ENCODE measurements around the gene FBLN1. TPM values are rescaled to one million over a fixed set of nuclear protein-coding genes. Genes with fewer than 3 reads are reported as not detected.
"Not testable (repeated sequence)": the region's sequence is repeated elsewhere in the genome, so short reads cannot be mapped to it uniquely, and the experiment has no call there.

The FBLN1 gene
- total RNA-seq, 2 donors from 2014 or later: 587 to 972 TPM

DNA sequence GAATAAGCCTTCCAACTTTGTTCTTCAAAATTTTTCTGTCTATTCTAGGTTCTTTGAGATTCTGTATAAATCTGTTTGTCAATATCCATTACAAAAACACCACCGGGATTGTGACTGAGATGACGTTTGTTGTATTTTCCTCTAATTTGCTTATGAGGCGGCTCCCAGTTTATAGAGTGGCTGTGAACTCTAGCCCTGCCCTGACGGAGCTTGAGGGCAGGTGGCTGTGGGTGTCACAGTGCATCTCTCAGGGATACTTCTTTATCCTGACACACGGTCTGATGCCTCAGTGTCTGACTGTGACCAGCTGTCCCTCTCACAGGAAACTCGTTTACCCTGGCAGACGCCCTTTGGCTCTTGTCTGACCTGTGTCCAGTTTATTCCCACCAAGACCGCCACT lies 115.3 kb downstream of the FBLN1 start:
- no peak overlapping the region for H3K4me3 ChIP-seq
- no peaks in the 10 kb centered on the region for H3K36me3 ChIP-seq
- TF ChIP-seq, protein P1, sequence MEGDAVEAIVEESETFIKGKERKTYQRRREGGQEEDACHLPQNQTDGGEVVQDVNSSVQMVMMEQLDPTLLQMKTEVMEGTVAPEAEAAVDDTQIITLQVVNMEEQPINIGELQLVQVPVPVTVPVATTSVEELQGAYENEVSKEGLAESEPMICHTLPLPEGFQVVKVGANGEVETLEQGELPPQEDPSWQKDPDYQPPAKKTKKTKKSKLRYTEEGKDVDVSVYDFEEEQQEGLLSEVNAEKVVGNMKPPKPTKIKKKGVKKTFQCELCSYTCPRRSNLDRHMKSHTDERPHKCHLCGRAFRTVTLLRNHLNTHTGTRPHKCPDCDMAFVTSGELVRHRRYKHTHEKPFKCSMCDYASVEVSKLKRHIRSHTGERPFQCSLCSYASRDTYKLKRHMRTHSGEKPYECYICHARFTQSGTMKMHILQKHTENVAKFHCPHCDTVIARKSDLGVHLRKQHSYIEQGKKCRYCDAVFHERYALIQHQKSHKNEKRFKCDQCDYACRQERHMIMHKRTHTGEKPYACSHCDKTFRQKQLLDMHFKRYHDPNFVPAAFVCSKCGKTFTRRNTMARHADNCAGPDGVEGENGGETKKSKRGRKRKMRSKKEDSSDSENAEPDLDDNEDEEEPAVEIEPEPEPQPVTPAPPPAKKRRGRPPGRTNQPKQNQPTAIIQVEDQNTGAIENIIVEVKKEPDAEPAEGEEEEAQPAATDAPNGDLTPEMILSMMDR (IDR thresholded peaks at IDR 0.05): no peak
- no peak for ATAC-seq (ENCODE audit: insufficient number of reproducible peaks, low FRiP score, low read depth)
- no peak overlapping the region for H3K27ac ChIP-seq
- H3K4me1 ChIP-seq (ENCODE audit: control insufficient read depth in 1 of 2, low read depth in 2 of 2): no peaks in the 10 kb centered on the region
- no peak for DNase-seq (ENCODE audit: low spot score)
- H3K27me3 ChIP-seq (replicated peaks; ENCODE audit: insufficient read depth): no peaks in the 10 kb centered on the region
- no peaks in the 10 kb centered on the region for H3K9me3 ChIP-seq

DNA sequence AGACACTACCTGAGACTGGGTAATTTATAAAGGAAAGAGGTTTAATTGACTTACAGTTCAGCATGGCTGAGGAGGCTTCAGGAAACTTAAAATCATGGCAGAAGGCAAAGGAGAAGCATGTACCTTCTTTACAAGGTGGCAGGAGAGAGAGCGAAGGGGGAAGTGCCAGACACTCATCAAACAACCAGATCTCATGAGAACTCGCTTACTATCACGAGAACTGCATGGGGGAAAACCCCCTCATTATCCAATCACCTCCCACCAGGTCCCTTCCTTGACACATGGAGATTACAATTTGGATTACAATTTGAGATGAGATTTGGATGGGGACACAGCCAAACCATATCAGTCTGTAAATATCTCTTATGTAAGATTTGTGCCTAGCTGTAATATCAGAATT lies 118.0 kb downstream of the FBLN1 start:
- Histone ChIP-seq H3K4me1 (ENCODE audit: control insufficient read depth in 1 of 2, low read depth in 2 of 2) (no peaks in the 10 kb centered on the region), H3K9me3 (no peaks in the 10 kb centered on the region), H3K4me3 (no peak overlapping the region), H3K27me3 (replicated peaks; ENCODE audit: insufficient read depth) (no peaks in the 10 kb centered on the region), H3K27ac (no peak overlapping the region), H3K36me3 (no peaks in the 10 kb centered on the region)
- TF ChIP-seq, protein P1 (IDR thresholded peaks at IDR 0.05): no peak
- ATAC-seq (ENCODE audit: insufficient number of reproducible peaks, low FRiP score, low read depth) (no peak), DNase-seq (ENCODE audit: low spot score) (no peak)

DNA sequence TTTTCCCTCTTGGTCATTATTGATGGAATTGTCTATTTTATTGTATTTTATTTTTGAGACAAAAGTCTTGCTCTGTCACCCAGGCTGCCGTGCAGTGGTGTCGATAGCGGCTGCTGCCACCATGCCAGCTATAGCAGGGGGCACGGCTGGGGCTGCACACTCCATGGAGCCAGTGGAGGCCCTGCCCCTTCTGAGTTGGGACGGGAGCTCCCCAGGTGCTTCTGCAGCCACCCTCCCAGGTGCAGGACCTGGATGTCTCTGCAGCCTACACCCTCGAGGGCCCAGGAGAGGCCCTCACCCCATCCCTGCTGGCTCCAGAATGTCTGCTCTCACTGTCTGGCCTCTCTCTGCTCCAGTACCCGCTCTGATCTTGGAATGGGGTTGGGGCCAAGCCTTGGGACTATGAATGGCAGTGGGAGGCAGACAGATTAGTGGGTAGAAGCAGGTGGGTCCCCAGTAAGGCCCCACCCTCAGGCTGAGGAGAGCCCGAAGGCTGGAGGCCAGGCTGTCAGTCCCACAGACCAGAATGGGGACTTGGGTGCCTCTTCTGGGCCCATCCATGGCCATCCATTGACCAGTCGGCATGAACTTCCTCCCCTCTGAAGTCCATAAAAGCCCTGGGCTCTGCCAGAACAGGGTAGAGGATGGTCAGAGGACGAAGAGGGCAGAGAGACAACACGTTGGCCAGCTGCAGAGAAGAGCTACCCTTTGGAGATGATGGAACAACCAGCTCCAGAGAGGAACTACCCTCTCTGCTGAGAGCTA lies 119.3 kb downstream of the FBLN1 start:
- no peak for ATAC-seq (ENCODE audit: insufficient number of reproducible peaks, low FRiP score, low read depth)

DNA sequence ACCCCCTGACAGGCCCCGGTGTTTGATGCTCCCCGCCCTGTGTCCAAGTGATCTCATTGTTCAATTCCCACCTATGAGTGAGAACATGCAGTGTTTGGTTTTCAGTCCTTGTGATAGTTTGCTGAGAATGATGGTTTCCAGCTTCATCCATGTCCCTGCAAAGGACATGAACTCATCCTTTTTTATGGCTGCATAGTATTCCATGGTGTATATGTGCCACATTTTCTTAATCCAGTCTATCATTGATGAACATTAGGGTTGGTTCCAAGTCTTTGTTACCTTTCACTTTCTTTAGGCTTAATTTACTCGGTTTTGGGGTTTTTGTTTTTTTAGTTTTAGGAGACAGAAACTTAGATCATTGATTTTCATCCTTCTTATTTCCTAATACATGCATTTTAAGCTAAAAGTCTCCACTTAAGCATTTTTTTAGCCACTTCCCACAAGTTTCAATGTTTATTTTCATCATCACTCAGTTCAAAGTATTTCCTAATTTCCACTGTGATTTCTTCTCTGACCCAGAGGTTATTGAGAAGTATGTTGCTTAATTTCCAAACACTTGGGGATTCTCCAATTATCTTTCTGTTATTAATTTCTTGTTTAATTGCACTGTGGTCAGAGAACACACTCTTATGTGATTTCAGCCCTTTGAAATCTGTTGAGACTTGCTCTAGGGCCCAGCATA lies 120.9 kb downstream of the FBLN1 start:
- not testable (repeated sequence) for H3K27me3 ChIP-seq (replicated peaks; ENCODE audit: insufficient read depth); H3K36me3 ChIP-seq; ATAC-seq (ENCODE audit: insufficient number of reproducible peaks, low FRiP score, low read depth); H3K27ac ChIP-seq; H3K9me3 ChIP-seq; H3K4me3 ChIP-seq; DNase-seq (ENCODE audit: low spot score); H3K4me1 ChIP-seq (ENCODE audit: control insufficient read depth in 1 of 2, low read depth in 2 of 2)

More for the DNA sequence above, 119.3 kb downstream of the FBLN1 start:
- no peaks in the 10 kb centered on the region for H3K4me1 ChIP-seq (ENCODE audit: control insufficient read depth in 1 of 2, low read depth in 2 of 2)
- H3K27ac ChIP-seq: no peak overlapping the region
- TF ChIP-seq, protein P1 (IDR thresholded peaks at IDR 0.05): no peak
- no peaks in the 10 kb centered on the region for H3K36me3 ChIP-seq
- no peaks in the 10 kb centered on the region for H3K9me3 ChIP-seq
- H3K27me3 ChIP-seq (replicated peaks; ENCODE audit: insufficient read depth): no peaks in the 10 kb centered on the region
- DNase-seq (ENCODE audit: low spot score): no peak
- no peak overlapping the region for H3K4me3 ChIP-seq

DNA sequence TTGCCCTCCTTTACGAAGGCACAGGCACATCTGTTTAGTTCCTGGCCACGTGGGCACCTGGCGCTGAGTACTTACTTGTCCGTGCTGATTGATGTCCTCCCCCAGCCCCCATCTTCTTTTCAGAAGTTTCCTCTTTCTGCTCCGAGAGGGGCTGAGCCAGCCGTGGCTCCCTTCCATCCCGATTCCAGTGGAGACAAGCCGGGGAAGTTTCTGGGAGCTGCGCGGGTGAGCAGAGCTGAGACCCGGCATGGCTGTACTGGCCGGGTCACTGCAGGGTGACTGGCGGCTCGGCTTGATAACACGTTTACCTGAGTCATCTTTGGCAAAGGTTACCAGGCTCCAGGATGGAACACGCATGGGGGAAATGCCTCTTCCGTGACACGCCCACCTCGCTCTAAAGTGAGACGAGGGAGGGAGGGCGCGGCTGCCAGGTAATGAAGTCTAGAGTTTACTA lies 123.5 kb downstream of the FBLN1 start:
- Histone ChIP-seq H3K4me1 (ENCODE audit: control insufficient read depth in 1 of 2, low read depth in 2 of 2) (no peaks in the 10 kb centered on the region), H3K36me3 (no peaks in the 10 kb centered on the region), H3K27ac (no peak overlapping the region), H3K27me3 (replicated peaks; ENCODE audit: insufficient read depth) (no peaks in the 10 kb centered on the region), H3K9me3 (no peaks in the 10 kb centered on the region), H3K4me3 (no peak overlapping the region)
- ATAC-seq (ENCODE audit: insufficient number of reproducible peaks, low FRiP score, low read depth): no peak
- TF ChIP-seq, protein P1 (IDR thresholded peaks at IDR 0.05): no peak
- DNase-seq (ENCODE audit: low spot score): no peak
